ENCODE data around the gene RNF208.

DNA sequence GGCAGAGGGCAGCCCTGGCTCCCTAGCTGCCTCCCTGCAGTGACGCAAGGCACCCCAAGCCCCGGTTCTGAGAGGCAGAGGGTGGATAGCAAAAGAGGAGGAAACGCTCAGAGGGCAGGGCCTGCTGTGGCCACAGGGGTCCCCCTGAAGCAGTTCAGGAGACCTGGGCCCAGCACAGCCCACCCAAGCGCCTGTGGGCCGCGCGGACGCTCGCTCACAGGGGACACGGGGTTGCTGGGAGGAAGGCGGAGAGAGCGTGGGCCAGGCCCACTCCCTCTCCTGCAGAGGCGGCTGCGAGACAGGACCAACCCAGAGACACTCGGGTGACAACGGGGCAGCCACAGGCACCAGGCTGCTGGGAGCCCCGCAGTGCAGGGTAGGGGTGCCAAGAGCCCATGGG lies 42.3 kb downstream of the RNF208 start:
- TF ChIP-seq, protein P1, sequence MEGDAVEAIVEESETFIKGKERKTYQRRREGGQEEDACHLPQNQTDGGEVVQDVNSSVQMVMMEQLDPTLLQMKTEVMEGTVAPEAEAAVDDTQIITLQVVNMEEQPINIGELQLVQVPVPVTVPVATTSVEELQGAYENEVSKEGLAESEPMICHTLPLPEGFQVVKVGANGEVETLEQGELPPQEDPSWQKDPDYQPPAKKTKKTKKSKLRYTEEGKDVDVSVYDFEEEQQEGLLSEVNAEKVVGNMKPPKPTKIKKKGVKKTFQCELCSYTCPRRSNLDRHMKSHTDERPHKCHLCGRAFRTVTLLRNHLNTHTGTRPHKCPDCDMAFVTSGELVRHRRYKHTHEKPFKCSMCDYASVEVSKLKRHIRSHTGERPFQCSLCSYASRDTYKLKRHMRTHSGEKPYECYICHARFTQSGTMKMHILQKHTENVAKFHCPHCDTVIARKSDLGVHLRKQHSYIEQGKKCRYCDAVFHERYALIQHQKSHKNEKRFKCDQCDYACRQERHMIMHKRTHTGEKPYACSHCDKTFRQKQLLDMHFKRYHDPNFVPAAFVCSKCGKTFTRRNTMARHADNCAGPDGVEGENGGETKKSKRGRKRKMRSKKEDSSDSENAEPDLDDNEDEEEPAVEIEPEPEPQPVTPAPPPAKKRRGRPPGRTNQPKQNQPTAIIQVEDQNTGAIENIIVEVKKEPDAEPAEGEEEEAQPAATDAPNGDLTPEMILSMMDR (conservative IDR thresholded peaks at IDR 0.05; ENCODE audit: low read depth in 2 of 2) = no peak
- TF ChIP-seq, protein P2, sequence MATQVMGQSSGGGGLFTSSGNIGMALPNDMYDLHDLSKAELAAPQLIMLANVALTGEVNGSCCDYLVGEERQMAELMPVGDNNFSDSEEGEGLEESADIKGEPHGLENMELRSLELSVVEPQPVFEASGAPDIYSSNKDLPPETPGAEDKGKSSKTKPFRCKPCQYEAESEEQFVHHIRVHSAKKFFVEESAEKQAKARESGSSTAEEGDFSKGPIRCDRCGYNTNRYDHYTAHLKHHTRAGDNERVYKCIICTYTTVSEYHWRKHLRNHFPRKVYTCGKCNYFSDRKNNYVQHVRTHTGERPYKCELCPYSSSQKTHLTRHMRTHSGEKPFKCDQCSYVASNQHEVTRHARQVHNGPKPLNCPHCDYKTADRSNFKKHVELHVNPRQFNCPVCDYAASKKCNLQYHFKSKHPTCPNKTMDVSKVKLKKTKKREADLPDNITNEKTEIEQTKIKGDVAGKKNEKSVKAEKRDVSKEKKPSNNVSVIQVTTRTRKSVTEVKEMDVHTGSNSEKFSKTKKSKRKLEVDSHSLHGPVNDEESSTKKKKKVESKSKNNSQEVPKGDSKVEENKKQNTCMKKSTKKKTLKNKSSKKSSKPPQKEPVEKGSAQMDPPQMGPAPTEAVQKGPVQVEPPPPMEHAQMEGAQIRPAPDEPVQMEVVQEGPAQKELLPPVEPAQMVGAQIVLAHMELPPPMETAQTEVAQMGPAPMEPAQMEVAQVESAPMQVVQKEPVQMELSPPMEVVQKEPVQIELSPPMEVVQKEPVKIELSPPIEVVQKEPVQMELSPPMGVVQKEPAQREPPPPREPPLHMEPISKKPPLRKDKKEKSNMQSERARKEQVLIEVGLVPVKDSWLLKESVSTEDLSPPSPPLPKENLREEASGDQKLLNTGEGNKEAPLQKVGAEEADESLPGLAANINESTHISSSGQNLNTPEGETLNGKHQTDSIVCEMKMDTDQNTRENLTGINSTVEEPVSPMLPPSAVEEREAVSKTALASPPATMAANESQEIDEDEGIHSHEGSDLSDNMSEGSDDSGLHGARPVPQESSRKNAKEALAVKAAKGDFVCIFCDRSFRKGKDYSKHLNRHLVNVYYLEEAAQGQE (IDR thresholded peaks at IDR 0.05; ENCODE audit: unreplicated experiment) = no peak
- TF ChIP-seq ETS1 (IDR thresholded peaks at IDR 0.05) (no peak), CREB1 (CRISPR knock-in tag; IDR thresholded peaks at IDR 0.05; ENCODE audit: low read depth) (no peak), ZNF331 (CRISPR knock-in tag; IDR thresholded peaks at IDR 0.05; ENCODE audit: low read depth) (no peak), EZH2phosphoT487 (IDR thresholded peaks at IDR 0.05; ENCODE audit: unreplicated experiment) (no peak), POLR2AphosphoS5 (IDR thresholded peaks at IDR 0.05; ENCODE audit: low read depth) (no peak), JUNB (IDR thresholded peaks at IDR 0.05; ENCODE audit: unreplicated experiment) (no peak), EZH2 (IDR thresholded peaks at IDR 0.05; ENCODE audit: low read depth, unreplicated experiment) (no peak), NANOG (IDR thresholded peaks at IDR 0.05; ENCODE audit: borderline replicate concordance) (no peak), STAT1 (IDR thresholded peaks at IDR 0.05; ENCODE audit: unreplicated experiment) (no peak), ZNF114 (CRISPR knock-in tag; IDR thresholded peaks at IDR 0.05) (no peak)

Measured in GM23338 (cell line).